ENCODE data around the gene OXCT1. TPM values are rescaled to one million over a fixed set of nuclear protein-coding genes. Genes with fewer than 3 reads are reported as not detected.

Gene OXCT1
- total and polyA plus RNA-seq, 2 of the 13 experiments (the other 11 are each of a cell fraction or from before 2014, with no cell fraction given): 0.92 to 4.7 TPM

DNA sequence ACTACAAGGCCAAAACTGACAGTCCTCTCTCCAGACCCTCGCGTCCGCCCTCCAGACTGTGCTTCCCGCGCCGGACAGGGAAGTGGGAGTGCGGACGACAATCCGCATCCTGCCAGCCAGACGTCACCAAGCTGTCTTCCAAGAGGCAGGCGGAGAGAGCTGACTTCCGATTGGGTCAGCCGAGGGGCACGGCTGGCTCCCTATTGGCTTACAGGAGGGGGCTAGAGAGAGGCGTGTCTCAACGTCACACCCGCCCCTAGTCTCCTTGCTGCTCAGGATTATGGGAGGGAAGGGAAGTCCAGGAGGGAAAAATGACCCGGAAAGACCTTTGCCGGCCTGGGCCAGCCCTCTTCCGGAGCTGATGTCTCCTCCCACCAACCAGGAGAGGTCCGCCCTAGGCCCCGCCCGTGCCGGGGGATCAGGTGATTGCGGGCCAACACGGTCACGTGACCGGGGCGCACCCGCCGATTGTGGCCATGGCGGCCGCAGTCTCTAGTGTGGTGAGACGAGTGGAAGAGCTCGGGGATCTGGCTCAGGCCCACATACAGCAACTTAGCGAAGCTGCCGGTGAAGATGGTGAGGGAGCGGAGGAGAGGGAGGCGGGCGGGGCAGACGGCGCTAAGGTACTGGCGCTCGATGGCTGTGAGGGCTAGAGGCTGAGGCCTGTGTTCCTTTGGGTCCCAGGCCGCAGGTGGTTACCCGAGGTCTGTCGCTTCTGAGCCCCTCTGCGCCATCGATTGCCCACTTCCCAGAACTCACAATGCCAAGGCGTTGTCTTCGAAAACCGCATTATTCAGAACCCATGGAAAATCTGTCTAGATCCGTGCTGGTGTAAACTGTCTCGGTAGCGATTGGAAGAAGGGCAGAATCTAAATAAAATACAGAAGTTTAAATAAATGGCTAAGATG is 33.9 kb upstream of the OXCT1 start, which contains the start of gene RIMOC1 (continued):
- TF ChIP-seq CAMTA2 (CRISPR knock-in tag; IDR thresholded peaks at IDR 0.05; ENCODE audit: borderline replicate concordance) (0 out of 2 replicates have a peak, but pooled peaks have one; percentile 65), ZNF660 (CRISPR knock-in tag; IDR thresholded peaks at IDR 0.05; ENCODE audit: borderline replicate concordance, low read depth) (no peak; the same call in 1 of the 2 replicates), RFXAP (CRISPR knock-in tag; IDR thresholded peaks at IDR 0.05; ENCODE audit: borderline replicate concordance) (peak; percentile 32; the same call in 1 of the 2 replicates), ZFP1 (CRISPR knock-in tag; IDR thresholded peaks at IDR 0.05) (no peak), MAFK (conservative IDR thresholded peaks at IDR 0.05 in 1 of 2, IDR thresholded peaks at IDR 0.05 in 1 of 2; ENCODE audit: low read length in 2 of 2) (no peak), GATAD1 (CRISPR knock-in tag; IDR thresholded peaks at IDR 0.05) (peak; percentile 99), MXI1 (IDR thresholded peaks at IDR 0.05; ENCODE audit: borderline replicate concordance, low read depth, low read length) (peak; percentile 26; the same call in 2 of the 3 replicates), SATB2 (CRISPR knock-in tag; IDR thresholded peaks at IDR 0.05) (no peak), ZNF619 (CRISPR knock-in tag; IDR thresholded peaks at IDR 0.05) (0 out of 2 replicates have a peak, but pooled peaks have one; percentile 57), NFE2L2 (IDR thresholded peaks at IDR 0.05; ENCODE audit: low read length) (no peak), FIP1L1 (IDR thresholded peaks at IDR 0.05; ENCODE audit: borderline replicate concordance, insufficient read depth, low read depth, low read length) (no peak), ZSCAN9 (CRISPR knock-in tag; IDR thresholded peaks at IDR 0.05; ENCODE audit: borderline replicate concordance) (no peak), GPBP1L1 (CRISPR knock-in tag; IDR thresholded peaks at IDR 0.05) (no peak), ELF4 (CRISPR knock-in tag; IDR thresholded peaks at IDR 0.05; ENCODE audit: borderline replicate concordance) (peak; percentile 79; the same call in 1 of the 2 replicates), ZKSCAN8 (CRISPR knock-in tag; IDR thresholded peaks at IDR 0.05; ENCODE audit: borderline replicate concordance) (no peak), KDM1A (CRISPR knock-in tag; IDR thresholded peaks at IDR 0.05) (no peak), GZF1 (CRISPR knock-in tag; IDR thresholded peaks at IDR 0.05) (no peak; the same call in 1 of the 2 replicates), ARHGAP35 (CRISPR knock-in tag; IDR thresholded peaks at IDR 0.05; ENCODE audit: borderline replicate concordance) (peak; percentile 63), SMAD3 (CRISPR knock-in tag; IDR thresholded peaks at IDR 0.05) (peak; percentile 36; the same call in 1 of the 2 replicates), BHLHE40 (IDR thresholded peaks at IDR 0.05; ENCODE audit: low read length) (peak; percentile 99)
- TF ChIP-seq, protein P1, sequence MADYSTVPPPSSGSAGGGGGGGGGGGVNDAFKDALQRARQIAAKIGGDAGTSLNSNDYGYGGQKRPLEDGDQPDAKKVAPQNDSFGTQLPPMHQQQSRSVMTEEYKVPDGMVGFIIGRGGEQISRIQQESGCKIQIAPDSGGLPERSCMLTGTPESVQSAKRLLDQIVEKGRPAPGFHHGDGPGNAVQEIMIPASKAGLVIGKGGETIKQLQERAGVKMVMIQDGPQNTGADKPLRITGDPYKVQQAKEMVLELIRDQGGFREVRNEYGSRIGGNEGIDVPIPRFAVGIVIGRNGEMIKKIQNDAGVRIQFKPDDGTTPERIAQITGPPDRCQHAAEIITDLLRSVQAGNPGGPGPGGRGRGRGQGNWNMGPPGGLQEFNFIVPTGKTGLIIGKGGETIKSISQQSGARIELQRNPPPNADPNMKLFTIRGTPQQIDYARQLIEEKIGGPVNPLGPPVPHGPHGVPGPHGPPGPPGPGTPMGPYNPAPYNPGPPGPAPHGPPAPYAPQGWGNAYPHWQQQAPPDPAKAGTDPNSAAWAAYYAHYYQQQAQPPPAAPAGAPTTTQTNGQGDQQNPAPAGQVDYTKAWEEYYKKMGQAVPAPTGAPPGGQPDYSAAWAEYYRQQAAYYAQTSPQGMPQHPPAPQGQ (CRISPR knock-in tag; IDR thresholded peaks at IDR 0.05; ENCODE audit: borderline replicate concordance): no peak
- TF ChIP-seq, protein P2, sequence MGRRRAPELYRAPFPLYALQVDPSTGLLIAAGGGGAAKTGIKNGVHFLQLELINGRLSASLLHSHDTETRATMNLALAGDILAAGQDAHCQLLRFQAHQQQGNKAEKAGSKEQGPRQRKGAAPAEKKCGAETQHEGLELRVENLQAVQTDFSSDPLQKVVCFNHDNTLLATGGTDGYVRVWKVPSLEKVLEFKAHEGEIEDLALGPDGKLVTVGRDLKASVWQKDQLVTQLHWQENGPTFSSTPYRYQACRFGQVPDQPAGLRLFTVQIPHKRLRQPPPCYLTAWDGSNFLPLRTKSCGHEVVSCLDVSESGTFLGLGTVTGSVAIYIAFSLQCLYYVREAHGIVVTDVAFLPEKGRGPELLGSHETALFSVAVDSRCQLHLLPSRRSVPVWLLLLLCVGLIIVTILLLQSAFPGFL (CRISPR knock-in tag; IDR thresholded peaks at IDR 0.05): no peak
- TF ChIP-seq, protein P3, sequence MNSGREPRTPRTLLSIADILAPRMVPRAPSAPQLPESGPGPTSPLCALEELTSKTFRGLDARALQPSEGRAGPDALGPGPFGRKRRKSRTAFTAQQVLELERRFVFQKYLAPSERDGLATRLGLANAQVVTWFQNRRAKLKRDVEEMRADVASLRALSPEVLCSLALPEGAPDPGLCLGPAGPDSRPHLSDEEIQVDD (CRISPR knock-in tag; IDR thresholded peaks at IDR 0.05; ENCODE audit: borderline replicate concordance): no peak
